Epithelial cell of prostate (primary cell): ENCODE results near the gene NUB1.

Experiments used
- DNase-seq: peaks from one replicate; pipeline ENCODE4 v3.0.0-alpha.2; 2011; ENCODE audit warnings: low read depth, low spot score
- H3K27ac ChIP-seq: fragments of 450-650 bp; 2 replicates; pipeline ENCODE4 v1.5.1; 2017; ENCODE audit warnings: mild to moderate bottlenecking

The NUB1 gene

DNA sequence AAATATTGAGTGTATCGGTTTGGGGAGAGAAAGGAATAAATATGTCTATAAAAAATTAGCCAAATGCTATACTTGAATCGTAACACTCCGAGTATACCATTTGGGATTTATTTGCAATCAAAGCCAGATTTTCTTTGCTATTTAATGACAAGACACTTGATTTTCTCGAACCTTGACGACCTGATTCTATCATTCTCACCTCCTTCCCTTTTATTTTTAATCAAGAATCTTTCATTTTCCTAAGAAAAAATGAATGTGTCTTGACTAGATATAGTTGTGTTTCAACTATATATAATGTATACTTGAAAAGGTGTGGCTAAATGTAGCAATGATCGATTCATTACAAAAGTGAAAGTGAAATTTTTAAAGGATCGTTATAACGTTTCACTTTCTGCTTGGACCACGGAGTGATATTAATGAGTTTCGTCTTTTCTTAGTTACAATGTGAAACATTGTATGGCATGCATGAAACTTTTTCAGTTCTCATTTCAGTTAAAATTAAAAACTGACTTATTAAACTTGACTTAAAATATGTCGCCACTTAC, 562 bp downstream of the NUB1 start:
- peak overlapping the region; percentile 44 for H3K27ac ChIP-seq
- no peak for DNase-seq

DNA sequence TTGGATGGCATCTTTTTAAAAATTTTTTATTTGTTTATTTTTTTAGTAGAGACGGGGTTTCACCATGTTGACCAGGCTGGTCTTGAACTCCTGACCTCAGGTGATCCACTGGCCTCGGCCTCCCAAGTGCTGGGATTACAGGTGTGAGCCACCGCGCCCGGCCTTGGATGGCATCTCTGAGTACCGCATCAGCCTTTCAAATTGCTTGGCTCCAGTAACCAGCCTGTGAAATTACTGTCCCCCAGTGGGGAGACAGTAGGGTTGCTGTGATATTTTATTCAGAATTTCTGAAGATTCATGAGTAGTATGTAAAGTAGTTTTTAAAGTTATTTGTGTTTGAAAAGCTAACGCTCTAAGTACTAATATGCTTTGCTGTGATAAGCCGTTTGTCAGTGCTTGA, 1.2 kb downstream of the NUB1 start:
- no peak overlapping the region for H3K27ac ChIP-seq
- no peak for DNase-seq

DNA sequence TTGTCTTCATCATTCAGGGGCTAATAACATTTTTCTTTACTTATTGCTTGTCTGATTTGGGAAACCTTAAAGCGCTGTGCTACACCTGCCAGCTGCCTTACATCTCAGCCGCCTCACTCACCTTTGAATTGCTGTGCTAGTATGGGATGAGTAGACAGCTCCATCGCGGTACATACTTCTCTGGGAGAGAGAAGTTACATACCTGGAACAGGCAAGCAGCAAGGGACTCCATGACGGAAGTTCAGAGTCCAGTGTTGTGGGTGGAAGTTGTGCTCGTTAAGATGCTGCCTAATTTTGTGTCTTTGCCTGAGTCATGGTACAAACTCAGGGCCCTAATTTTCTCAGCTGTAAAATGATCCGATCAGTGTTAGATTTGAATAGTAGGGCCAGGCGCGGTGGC, 1.9 kb downstream of the NUB1 start:
- DNase-seq, result no peak
- no peak overlapping the region for H3K27ac ChIP-seq

DNA sequence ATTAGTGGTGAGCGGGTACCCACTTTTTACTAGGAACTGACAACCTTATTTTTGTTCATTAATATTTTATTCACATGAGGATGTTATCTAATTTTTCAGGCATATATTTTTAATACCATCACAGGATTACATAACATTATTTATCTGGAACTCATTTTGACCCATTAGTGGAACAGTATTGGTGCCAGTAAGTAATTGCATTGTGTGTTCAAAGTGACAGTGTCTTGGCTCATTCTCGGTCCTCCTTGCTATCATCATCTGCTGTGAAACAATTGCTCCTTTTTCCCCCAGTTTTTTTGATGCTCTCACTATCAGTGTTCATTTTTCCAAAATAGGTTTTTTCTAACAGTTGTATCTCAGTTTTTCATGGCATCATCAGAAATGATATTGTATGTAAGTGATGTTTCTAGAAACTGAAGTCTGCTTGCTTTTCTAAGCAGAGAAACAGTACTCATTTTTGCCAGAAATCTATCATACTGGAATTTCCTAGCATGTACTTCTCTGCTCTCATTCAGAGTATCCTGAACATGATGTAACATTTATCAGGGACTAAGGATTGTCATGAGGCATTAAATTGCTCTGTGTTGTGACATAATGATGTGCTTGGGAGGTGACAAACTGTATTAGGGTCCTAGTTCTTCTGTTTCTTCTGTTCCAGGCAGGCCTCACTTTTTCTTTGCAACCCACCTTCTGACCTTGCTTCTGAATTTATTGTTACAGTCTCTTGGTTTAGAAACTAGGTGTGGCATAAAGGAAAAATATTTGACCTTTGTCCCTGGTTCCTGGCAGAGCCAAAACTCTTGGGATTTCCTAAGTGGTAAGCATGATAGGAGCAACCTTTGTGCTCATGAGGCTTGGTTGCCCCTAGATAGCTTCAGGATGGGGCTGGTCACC, 4.2 kb downstream of the NUB1 start:
- no peak overlapping the region for H3K27ac ChIP-seq
- DNase-seq, result no peak

DNA sequence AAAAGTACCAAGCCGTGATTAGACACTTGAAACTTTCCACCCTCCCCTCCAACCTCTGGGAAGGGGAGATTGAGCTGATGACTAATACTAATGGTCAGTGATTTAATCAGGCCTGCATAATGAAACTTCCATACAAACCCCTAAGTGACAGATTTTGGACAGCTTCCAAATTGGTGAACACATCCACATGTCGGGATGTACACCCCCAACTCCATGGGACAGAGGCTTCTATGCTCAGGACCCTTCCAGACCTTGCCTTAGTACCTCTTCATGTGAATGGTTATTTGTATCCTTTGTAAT, 4.8 kb downstream of the NUB1 start:
- no peak for DNase-seq
- no peak overlapping the region for H3K27ac ChIP-seq

DNA sequence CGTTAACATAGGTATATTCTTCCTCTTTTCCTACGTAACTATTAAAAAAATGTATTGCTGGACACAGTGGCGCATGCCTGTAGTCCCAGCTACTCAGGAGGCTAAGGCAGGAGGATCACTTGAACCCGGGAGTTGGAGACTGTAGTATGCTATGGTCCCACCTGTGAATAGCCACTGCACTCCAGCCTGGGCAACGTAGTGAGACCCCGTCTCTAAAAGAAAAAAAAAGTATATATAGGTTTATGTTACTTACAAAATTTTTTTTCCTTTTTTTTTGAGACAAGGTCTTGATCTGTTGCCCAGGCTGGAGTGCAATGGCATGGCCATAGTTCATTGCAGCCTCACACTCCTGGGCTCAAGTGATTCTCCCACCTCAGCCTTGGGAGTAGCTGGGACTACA, 5.6 kb downstream of the NUB1 start:
- DNase-seq, result no peak
- H3K27ac ChIP-seq, result no peak overlapping the region

DNA sequence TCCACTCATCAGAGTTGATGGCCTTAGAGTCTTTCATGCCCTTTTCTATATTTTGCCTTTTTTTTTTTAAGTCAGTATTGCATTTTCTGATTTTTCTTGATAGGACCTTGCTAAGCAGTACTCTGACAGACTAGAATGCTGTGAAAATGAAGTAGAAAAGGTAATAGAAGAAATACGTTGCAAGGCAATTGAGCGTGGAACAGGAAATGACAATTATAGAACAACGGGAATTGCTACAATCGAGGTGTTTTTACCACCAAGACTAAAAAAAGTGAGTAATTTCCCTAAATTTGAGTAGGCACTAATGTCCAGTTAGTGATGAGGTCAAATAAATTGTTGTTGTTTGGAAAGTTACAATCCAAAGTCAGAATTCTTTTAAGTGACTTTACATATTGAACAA, 7.4 kb downstream of the NUB1 start:
- no peak for DNase-seq
- no peak overlapping the region for H3K27ac ChIP-seq

DNA sequence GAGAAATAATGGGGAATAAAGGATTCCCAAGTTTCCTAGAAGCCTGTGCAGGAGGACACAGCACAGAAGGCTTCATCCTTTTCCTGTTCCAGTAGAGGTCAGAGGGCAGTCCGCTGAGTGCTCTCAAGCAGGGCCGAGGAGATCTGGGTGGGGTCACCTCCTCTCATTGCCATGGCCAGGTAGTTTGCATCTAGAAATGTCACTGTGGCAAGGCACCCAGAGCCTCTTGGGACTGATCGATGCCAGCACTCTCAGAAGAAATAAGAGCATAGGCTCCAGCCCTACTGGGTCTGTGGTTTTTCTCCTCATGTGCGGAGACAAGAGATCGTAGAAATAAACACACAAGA, 7.9 kb downstream of the NUB1 start:
- DNase-seq, result no peak
- H3K27ac ChIP-seq, result no peak overlapping the region

DNA sequence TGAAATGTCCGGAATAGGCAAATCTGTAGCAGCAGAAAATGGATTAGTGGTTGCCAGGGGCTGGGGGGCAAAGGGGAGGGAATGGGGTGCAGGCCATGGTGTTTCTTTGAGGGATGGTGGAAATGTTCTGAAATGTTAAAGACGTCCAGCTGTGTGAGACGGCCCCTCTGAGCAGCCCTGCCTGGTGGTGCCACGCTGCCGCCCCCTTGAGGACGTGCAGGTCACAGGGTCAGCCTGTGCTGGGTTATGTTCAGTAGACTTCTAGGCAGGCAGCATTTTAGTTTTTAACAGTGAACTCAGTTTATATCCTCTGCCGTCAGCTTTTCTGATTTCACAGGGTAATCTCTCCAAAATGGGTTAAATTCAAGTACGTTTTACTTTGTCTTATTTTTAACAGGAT, 9.4 kb downstream of the NUB1 start:
- DNase-seq, result no peak
- H3K27ac ChIP-seq, result no peak overlapping the region

DNA sequence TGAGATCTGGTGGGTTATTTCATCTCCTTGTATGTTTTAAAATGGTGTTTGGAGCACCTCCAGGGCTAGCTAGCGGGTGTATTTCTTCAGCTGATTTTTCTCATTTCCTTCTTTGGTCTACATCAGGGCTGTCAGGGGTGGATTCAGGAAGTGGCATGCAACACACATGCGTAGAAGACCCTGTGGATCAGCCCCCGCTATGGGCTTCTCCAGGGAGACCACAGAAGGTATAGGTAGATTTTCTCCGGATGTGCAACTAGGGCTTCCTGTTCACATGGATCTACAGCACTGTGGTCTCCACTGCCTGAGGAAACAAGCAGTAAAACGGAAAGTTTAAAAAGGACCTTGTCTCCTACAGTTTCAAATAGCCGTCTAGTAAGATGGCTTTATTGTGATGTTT, 10.4 kb downstream of the NUB1 start:
- no peak overlapping the region for H3K27ac ChIP-seq
- DNase-seq, result no peak

DNA sequence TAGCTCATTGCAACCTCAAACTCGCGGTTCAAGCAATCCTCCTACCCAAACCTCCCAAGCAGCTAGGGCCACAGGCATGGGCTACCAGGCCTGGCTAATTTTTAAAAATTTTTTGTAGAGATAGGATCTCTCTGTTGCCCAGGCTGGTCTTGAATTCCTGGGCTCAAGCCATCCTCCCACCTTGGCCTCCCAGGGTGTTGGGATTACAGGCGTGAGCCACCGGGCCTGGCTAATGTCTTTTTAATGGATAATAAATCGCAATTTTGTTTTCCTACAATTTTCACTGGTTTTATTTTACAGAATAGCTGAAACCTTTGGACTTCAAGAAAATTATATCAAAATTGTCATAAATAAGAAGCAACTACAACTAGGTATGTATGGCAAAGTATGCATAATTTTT, 10.9 kb downstream of the NUB1 start:
- H3K27ac ChIP-seq, result no peak overlapping the region
- no peak for DNase-seq

DNA sequence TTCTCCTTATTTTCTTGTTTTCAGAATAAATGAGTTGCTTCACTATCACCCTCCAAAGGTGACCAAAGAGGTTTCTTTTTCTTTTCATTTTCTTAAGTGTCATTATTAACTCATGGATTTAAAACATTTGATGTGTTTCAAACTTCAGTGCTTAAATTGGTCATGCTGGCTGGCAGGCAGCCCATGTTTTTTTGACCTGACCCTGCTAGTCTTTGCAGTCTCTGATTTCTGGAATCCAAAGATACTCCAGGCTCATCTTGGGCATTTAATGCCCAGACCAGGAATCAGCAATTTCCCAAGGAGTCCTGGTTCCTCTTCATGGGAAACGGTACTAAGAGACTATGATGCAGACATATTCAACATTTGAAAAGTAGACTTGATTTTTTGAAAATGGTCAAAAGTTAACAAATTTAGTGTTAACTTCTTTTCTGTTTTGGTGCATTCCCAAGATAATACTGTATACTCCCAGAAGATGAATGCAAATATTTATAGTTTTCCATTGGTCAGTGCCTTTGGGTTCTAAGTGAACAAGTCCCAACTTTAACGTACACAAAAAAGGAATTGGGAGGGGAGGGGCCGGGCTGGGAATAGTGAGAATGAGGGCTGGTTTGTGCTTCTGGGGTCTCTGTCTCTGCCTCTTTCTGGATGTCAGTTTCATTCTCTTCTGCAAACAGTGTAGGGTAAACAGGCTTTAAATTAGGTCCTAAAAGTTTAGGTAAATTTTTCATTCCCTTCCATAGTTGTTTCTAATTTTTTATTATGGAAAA, 19.8 kb downstream of the NUB1 start:
- H3K27ac ChIP-seq, result no peak overlapping the region
- no peak for DNase-seq

DNA sequence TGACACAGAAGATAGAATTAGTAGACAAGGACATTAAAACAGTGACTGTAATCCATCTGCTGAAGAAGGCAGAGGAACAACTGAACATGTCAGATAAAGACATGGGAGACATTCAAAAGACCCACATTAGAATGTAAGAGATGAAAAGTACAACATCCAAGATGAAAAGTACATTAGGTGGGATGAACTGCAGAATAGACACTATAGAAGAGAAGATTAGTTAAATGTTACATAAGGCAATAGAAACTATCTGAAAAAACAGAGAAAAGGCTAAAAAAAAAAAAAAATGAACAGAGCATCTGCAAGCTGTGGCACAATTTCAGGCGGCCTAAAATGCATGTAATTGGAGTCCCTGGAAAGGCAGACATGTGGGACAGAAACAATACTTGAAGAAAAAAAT, 21.6 kb downstream of the NUB1 start:
- H3K27ac ChIP-seq, result no peak overlapping the region
- no peak for DNase-seq

DNA sequence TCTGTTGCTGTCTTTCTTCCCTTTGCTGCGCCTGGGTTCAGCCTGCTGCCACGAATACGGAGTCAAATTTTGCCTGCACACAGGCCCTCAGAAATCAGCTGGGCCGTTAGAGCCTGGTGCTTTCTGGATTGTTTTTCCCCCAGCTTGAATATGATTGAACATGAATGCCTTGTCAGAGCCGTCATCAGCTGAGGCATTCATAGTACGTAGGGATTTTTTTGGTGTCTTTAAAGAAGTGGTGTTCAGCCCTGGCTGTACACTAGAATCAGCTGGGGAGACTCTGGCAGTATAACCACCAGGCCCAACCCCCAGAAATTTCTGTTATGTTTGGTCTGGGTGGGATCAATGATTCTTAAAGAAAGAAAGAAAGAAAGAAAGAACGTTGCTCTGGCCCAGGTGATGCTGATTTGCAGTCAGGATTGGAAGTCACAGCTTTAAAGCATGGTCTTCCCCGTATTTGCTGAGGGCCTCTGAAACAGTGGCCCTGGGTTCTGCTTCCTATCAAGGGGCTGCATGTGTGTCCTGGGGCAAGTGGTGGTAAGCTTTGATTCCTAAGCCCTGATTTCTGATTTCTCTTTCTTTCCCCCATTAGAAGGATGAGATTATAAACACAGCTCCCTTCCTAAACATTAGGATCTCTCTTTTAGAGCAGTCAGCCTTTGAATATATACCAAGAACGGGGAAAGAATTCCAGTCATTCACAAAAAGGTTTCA, 24.7 kb downstream of the NUB1 start:
- no peak overlapping the region for H3K27ac ChIP-seq
- DNase-seq, result no peak

DNA sequence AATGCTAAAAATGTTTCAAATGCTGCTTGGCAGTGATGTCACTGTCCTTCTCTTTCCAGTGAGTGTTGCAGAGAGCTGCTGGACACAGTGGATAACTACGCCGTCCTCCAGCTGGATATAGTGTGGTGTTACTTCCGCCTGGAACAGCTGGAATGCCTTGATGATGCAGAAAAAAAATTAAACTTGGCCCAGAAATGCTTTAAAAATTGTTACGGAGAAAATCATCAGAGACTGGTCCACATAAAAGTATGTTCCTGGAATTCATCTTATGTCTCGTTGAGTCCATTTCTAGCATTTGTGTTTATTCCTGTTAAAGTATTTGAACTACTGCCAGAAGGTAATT, 25.2 kb downstream of the NUB1 start:
- no peak overlapping the region for H3K27ac ChIP-seq
- no peak for DNase-seq

DNA sequence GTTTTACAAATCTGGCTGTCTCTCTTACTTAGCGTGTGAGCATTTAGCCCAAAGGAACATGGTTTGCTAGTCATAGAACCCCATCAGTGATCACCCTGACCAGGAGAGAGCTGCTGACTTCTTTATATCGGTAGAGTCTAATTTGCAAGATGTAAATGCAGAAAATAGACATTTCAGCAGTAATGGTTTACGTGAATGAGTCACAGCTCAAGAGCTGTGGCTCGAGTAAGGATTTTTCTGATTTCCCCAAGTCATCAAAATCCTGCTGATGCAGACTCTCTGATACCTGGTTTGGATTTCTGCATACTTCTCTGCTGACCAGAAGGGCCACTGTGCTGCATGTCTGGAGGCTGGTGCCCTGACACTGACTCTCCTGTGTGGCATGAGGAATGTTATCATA, 25.7 kb downstream of the NUB1 start:
- DNase-seq, result no peak
- no peak overlapping the region for H3K27ac ChIP-seq

DNA sequence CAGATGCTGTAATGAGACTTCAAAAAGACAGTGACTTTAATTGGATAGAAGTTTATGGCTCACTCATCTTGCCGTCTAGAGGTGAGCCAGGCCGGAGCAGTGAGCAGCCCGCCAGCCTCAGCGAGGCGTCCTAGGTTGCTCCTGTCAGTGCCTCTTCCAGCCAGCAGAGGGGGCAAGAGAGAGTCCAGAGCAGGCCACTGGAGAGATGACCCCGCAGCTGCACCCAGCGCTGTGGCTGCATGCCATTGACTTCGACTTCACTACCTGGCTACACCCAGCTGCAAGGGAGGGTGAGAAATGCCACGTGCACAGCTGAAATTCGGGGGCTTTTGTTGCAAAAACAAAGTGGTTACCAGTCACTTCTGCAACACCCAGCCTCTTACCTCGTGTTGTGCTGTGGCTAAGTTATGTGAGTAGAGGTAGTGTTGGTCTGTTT, 26.5 kb downstream of the NUB1 start:
- peak; percentile 12 for DNase-seq

DNA sequence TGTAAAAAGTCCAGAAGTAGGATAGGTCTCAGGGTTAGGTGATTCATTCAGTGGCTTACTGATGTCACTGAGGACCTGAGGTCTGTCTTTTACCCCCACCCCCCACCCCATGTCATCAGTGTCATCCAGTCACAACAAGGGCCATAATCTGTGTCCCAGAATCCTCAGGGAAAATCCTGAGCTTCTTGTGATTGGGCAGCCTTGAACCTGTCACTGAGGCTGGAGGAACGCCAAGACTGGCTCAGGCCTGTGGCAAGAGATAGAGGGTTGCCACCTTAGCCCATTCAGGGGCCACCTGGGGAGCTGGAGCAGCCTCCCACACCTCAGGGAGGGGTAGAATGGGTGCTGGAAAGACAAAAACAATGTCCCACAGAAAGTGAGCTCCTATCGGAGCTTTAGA, 29.7 kb downstream of the NUB1 start:
- DNase-seq, result no peak
- H3K27ac ChIP-seq, result no peak overlapping the region

More for the DNA sequence above, 26.5 kb downstream of the NUB1 start:
- H3K27ac ChIP-seq, result no peak overlapping the region

DNA sequence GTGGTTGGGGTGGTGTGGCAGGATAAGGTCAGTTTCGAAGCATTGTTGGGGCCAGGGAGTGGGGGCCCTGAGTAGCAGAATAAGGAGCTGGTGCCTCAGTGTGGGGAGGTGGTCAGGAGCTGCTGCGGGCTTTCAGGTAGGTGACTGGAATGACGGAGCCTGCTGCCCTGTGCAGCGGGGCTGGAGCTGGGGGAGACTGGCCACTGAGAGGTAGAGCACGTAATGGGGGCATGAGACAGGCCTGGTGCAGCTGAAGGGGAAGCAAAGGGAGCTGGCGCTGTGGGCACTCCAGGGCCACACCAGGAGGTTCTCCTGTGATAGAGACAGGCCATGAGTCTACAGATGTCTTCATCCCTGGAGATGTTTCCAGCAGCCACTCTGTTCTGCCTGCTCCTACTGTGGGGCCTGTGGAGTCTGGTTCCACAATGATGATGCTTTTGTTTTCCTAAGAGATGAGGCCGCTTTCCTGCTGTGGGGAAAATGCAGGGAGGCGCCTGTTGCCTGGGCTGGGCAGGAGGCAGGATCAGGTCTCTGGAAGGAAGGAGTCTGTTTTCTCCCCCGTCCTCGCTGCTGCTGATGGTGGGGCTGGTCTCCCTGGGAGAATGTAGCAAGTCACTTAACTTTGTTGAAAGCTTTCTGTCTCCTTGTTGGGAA, 31.1 kb downstream of the NUB1 start:
- no peak overlapping the region for H3K27ac ChIP-seq
- no peak for DNase-seq

DNA sequence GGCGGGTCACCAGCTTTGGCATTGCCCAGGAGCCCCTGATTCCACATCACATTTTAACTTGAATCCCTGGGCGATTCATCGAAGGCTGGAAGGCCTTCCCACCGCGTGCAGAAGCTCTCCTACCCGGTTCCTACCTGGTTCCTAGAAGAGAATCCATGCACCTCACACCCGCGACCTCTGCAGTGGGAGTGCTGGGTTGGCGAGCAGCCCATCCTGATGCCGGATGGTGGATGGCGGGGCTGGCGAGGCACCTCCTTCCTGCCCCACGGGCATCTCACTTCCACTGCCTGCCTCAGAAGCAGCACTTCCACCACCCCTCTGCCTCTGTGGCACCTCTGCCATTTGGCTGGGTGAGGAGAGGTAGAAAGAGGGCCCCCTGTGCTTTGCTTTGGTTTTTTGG, 32.0 kb downstream of the NUB1 start:
- no peak overlapping the region for H3K27ac ChIP-seq
- DNase-seq, result no peak

DNA sequence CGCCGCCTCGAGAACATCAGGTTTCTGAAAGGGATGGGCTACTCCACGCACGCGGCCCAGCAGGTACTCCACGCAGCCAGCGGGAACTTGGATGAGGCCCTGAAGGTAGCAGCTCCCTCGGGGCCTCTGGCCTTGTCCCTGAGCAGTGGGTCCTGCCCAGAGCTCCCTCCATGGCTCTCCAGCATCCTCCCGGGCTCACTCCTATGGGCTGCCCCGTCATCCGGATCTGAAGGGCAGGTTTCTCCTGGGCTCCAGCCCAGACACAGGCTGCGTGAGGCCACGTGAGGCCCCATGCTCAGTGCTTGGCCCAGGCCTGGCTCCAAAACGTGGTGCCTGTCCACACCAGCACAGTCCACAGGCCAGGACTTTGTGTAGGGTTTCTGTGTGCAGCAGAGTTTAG, 32.5 kb downstream of the NUB1 start:
- H3K27ac ChIP-seq, result no peak overlapping the region

More for the DNA sequence above, 32.5 kb downstream of the NUB1 start:
- DNase-seq, result no peak
